Measurements from ENCODE around the gene PPP1R3G. TPM values are rescaled to one million over a fixed set of nuclear protein-coding genes. Genes with fewer than 3 reads are reported as not detected.

Gene PPP1R3G
- total RNA-seq, 2 donors from 2014 or later: 3.7 to 7.3 TPM

DNA sequence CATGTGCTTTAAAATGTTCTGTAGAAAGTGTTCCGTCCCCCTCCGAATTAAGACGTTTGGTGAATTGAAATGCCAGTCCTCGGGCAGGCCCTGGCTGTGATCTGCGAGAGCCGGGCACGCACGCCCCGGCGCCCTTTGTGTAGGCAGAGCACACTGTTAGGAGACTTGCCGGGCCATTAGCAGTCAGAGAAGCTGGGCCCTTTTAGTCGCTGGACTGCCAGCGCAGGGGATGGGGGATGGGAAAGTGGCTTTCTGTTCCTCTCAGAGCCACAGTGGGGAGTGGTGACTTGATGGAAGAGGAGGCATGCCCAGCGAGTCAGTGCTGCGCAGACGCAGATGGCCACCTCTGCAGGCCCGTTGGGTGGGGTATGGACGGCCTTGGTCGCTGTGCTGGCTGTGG lies 2.2 kb downstream of the PPP1R3G start:
- ATAC-seq (ENCODE audit: insufficient number of reproducible peaks, low FRiP score, low read depth): no peak
- DNase-seq (ENCODE audit: low spot score): no peak
- H3K4me3 ChIP-seq: no peak overlapping the region

DNA sequence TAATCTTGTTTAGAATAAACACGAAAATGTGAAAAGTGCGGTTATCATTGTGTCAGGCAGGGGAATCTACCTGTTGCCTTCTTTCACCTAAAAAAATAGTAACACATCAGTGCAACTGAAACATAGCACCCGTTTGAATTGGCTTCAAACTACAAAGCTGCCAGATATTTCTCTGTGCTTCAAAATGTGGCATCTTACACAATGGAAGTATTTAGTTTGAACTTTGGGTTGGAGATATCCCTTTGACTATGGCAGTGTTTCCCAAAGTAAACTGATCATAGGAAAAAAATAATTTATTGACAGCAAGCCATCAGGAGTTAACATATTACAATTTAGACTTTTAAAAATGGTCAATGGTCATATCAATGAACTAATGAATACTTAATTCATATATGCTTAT lies 3.6 kb downstream of the PPP1R3G start:
- TF ChIP-seq, protein P1, sequence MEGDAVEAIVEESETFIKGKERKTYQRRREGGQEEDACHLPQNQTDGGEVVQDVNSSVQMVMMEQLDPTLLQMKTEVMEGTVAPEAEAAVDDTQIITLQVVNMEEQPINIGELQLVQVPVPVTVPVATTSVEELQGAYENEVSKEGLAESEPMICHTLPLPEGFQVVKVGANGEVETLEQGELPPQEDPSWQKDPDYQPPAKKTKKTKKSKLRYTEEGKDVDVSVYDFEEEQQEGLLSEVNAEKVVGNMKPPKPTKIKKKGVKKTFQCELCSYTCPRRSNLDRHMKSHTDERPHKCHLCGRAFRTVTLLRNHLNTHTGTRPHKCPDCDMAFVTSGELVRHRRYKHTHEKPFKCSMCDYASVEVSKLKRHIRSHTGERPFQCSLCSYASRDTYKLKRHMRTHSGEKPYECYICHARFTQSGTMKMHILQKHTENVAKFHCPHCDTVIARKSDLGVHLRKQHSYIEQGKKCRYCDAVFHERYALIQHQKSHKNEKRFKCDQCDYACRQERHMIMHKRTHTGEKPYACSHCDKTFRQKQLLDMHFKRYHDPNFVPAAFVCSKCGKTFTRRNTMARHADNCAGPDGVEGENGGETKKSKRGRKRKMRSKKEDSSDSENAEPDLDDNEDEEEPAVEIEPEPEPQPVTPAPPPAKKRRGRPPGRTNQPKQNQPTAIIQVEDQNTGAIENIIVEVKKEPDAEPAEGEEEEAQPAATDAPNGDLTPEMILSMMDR (IDR thresholded peaks at IDR 0.05): no peak
- Histone ChIP-seq H3K9me3 (no peaks in the 10 kb centered on the region), H3K27me3 (replicated peaks; ENCODE audit: insufficient read depth) (no peaks in the 10 kb centered on the region), H3K27ac (no peak overlapping the region), H3K4me3 (no peak overlapping the region), H3K36me3 (no peaks in the 10 kb centered on the region), H3K4me1 (ENCODE audit: control insufficient read depth in 1 of 2, low read depth in 2 of 2) (peaks cover 5 to 20% of the 10 kb centered on the region in 2 donors)
- DNase-seq (ENCODE audit: low spot score) (no peak), ATAC-seq (ENCODE audit: insufficient number of reproducible peaks, low FRiP score, low read depth) (no peak)

More for the DNA sequence above, 2.2 kb downstream of the PPP1R3G start:
- Histone ChIP-seq H3K27ac (no peak overlapping the region), H3K4me1 (ENCODE audit: control insufficient read depth in 1 of 2, low read depth in 2 of 2) (peaks cover 5 to 23% of the 10 kb centered on the region in 2 donors), H3K9me3 (no peaks in the 10 kb centered on the region), H3K36me3 (no peaks in the 10 kb centered on the region), H3K27me3 (replicated peaks; ENCODE audit: insufficient read depth) (no peaks in the 10 kb centered on the region)
- TF ChIP-seq, protein P1 (IDR thresholded peaks at IDR 0.05): no peak

DNA sequence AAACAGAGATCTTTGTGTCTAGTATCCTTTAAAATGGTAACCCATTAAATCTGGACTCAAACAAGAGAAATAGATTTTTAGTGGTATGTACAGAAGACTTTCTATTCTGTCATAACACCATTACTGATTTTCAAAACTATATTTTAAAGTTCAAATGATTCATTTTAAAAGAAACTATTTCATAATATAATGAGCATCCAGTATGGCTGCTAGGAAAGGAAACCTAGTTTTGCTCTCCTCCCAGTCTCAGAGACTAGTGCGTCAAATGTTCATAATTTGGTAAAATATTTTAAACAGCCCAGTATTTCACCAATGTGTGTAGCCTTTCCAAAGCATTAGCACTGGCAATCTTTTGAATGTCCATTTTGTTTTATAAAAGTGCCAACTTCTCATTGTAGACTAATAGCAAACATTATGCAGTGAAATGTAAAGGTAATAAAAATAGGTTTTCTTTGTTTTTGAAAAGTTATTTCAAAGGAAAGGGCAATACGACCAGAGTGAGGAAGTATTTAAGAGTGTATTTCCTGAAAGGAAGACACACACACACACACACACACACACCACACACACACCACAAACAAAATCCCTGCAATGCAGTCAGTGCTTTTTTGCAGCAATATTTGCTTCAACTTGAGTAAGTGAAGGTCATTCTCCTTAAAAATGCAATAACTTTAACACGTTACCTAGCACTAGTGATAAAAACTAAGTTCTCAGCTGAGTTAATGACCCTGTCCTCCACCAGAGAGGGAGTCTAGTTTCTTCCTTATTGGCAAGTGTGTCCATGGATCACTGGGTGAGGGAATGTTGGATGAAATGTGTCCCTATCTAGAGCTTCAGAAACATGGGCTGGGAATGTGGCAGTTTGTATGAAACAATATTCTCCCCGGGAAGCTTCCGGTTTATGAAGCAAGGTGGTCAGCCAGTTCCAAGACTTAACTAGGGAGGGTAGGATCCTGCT lies 4.6 kb downstream of the PPP1R3G start:
- H3K4me3 ChIP-seq: no peak overlapping the region
- TF ChIP-seq, protein P1 (IDR thresholded peaks at IDR 0.05): no peak
- no peaks in the 10 kb centered on the region for H3K9me3 ChIP-seq
- no peak for DNase-seq (ENCODE audit: low spot score)
- no peak for ATAC-seq (ENCODE audit: insufficient number of reproducible peaks, low FRiP score, low read depth)
- H3K4me1 ChIP-seq (ENCODE audit: control insufficient read depth in 1 of 2, low read depth in 2 of 2): peaks cover 5 to 15% of the 10 kb centered on the region in 2 donors
- no peaks in the 10 kb centered on the region for H3K27me3 ChIP-seq (replicated peaks; ENCODE audit: insufficient read depth)
- no peaks in the 10 kb centered on the region for H3K36me3 ChIP-seq
- no peak overlapping the region for H3K27ac ChIP-seq

DNA sequence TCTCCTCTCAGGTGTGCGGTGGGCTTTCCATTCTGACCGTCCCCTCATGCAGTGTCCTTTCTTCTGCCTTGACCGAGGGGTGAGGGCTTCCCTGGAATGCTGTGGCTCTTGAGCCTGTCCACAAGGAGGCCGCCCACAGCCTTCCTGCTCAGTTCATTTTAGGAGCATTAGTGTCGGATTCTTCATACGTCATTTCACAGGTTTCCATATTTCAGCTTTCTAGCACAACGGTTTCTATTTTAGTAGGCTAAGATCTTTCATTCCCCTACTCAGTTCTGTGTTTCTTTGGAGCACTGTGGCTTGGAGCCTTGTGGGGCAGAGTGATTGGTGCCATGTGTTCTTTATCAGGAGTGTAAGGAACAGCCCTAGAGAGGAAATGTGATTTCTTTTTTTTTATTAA lies 5.5 kb downstream of the PPP1R3G start:
- H3K9me3 ChIP-seq: no peaks in the 10 kb centered on the region
- ATAC-seq (ENCODE audit: insufficient number of reproducible peaks, low FRiP score, low read depth): no peak
- no peak for DNase-seq (ENCODE audit: low spot score)
- no peak overlapping the region for H3K4me3 ChIP-seq
- TF ChIP-seq, protein P1 (IDR thresholded peaks at IDR 0.05): no peak
- H3K27me3 ChIP-seq (replicated peaks; ENCODE audit: insufficient read depth): no peaks in the 10 kb centered on the region
- peaks cover 5 to 15% of the 10 kb centered on the region in 2 donors for H3K4me1 ChIP-seq (ENCODE audit: control insufficient read depth in 1 of 2, low read depth in 2 of 2)
- H3K27ac ChIP-seq: no peak overlapping the region
- no peaks in the 10 kb centered on the region for H3K36me3 ChIP-seq

DNA sequence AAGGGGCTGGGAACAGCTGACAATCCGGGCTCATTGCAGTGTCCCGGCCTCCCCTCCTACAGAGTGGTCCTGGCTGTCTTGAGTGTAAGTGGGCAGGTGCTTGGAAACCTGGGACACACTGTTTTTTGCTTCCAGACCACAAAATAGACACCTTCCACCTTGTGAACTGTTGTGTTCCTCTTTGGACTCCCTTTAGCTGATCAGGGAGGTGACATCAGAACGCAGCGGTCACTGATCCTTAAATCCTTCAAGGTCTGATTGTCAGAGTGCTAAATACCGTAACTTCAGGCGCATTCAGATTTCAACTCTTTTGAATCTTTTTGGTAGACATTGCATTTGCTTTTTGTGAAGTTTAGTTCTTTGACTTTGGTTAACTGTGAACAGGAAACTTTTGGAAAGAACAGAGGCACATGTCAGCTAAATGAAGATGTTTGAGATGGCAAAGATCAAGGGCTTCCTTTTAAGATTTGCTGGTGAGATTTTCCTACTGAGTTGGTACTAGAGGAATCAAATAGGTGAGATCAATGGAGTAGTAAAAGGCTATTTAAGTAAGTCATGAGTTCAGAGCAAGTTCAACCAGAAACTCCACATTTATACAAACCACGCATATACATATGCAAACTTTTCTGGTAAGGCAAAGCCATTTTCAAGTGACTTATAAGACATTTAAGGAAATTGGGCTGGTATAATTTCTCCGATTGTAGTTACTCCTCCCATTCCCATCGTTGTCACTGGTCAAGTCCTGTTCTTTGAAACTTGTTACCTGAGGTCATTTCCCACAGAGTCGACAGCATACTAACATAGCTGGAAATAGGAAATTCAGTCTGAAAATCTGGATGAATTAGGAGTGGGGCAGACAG lies 6.3 kb downstream of the PPP1R3G start:
- H3K4me3 ChIP-seq: no peak overlapping the region
- TF ChIP-seq, protein P1 (IDR thresholded peaks at IDR 0.05): no peak
- ATAC-seq (ENCODE audit: insufficient number of reproducible peaks, low FRiP score, low read depth): no peak

More for the DNA sequence above, 6.3 kb downstream of the PPP1R3G start:
- H3K27ac ChIP-seq: no peak overlapping the region
- no peak for DNase-seq (ENCODE audit: low spot score)
- peaks cover under 1 to 8% of the 10 kb centered on the region in 2 donors for H3K4me1 ChIP-seq (ENCODE audit: control insufficient read depth in 1 of 2, low read depth in 2 of 2)
- H3K36me3 ChIP-seq: no peaks in the 10 kb centered on the region
- H3K27me3 ChIP-seq (replicated peaks; ENCODE audit: insufficient read depth): no peaks in the 10 kb centered on the region
- no peaks in the 10 kb centered on the region for H3K9me3 ChIP-seq

Measured in thoracic aorta (tissue), 2 donors.